ENCODE results near the gene BCL11B.

GRCh38 chr14:99194736-99195135, 77.3 kb downstream of the BCL11B start:
- TF ChIP-seq CREB5 (CRISPR knock-in tag; IDR thresholded peaks at IDR 0.05; ENCODE audit: low read depth): no peak
- no peak for TF ChIP-seq ZC3H10 (CRISPR knock-in tag; IDR thresholded peaks at IDR 0.05)
- TF ChIP-seq SNAI2 (CRISPR knock-in tag; IDR thresholded peaks at IDR 0.05): no peak
- no peak for TF ChIP-seq ZNF70 (CRISPR knock-in tag; IDR thresholded peaks at IDR 0.05)
- TF ChIP-seq ZFP30 (CRISPR knock-in tag; IDR thresholded peaks at IDR 0.05): no peak
- no peak for TF ChIP-seq OSR1 (CRISPR knock-in tag; IDR thresholded peaks at IDR 0.05)
- TF ChIP-seq CSDC2 (CRISPR knock-in tag; IDR thresholded peaks at IDR 0.05): no peak
- no peak for TF ChIP-seq ISL1 (CRISPR knock-in tag; IDR thresholded peaks at IDR 0.05)
